ENCODE measurements around the gene IPP.

The IPP gene

GRCh38 chr1:45674478-45674877 is 76.0 kb downstream of the IPP start:
- no peaks in the 10 kb centered on the region for H3K27me3 ChIP-seq (ENCODE audit: control insufficient read depth, insufficient read depth, low read length)
- H3K9ac ChIP-seq: no peak overlapping the region
- H3K79me2 ChIP-seq: peaks cover 47% of the 10 kb centered on the region
- no peak overlapping the region for H3K4me3 ChIP-seq (ENCODE audit: low read depth, low read length)
- H2AFZ ChIP-seq: no peak overlapping the region
- no peaks in the 10 kb centered on the region for H3K9me3 ChIP-seq (ENCODE audit: control insufficient read depth, low read length)
- no peak overlapping the region for H3K27ac ChIP-seq
- no peak for TF ChIP-seq CTCF (IDR thresholded peaks at IDR 0.05)
- H3K4me2 ChIP-seq (ENCODE audit: low read length): no peak overlapping the region
- H3K36me3 ChIP-seq (ENCODE audit: control insufficient read depth, insufficient read depth, low read length): no peaks in the 10 kb centered on the region
- H3K4me1 ChIP-seq: peaks cover 5% of the 10 kb centered on the region

- TF ChIP-seq CTCF (IDR thresholded peaks at IDR 0.05): no peak
- Histone ChIP-seq H2AFZ (no peak overlapping the region), H3K27ac (no peak overlapping the region), H3K27me3 (ENCODE audit: control insufficient read depth, insufficient read depth, low read length) (no peaks in the 10 kb centered on the region), H3K4me3 (ENCODE audit: low read depth, low read length) (no peak overlapping the region), H3K4me2 (ENCODE audit: low read length) (no peak overlapping the region), H3K79me2 (peaks cover 52% of the 10 kb centered on the region), H3K4me1 (peaks cover 3% of the 10 kb centered on the region), H3K36me3 (ENCODE audit: control insufficient read depth, insufficient read depth, low read length) (no peaks in the 10 kb centered on the region), H3K9ac (no peak overlapping the region), H3K9me3 (ENCODE audit: control insufficient read depth, low read length) (no peaks in the 10 kb centered on the region)
These were observed 76.5 kb downstream of the IPP start for GRCh38 chr1:45673956-45674355.

GRCh38 chr1:45669859-45670655 is 80.4 kb downstream of the IPP start:
- Histone ChIP-seq H3K9me3 (ENCODE audit: control insufficient read depth, low read length) (no peaks in the 10 kb centered on the region), H3K36me3 (ENCODE audit: control insufficient read depth, insufficient read depth, low read length) (no peaks in the 10 kb centered on the region), H3K27me3 (ENCODE audit: control insufficient read depth, insufficient read depth, low read length) (no peaks in the 10 kb centered on the region), H3K9ac (no peak overlapping the region), H3K27ac (no peak overlapping the region), H3K79me2 (peaks cover 48% of the 10 kb centered on the region), H3K4me3 (ENCODE audit: low read depth, low read length) (no peak overlapping the region), H3K4me2 (ENCODE audit: low read length) (no peak overlapping the region), H3K4me1 (peaks cover 3% of the 10 kb centered on the region), H2AFZ (no peak overlapping the region)
- TF ChIP-seq CTCF (IDR thresholded peaks at IDR 0.05): no peak

GRCh38 chr1:45669379-45669778 is 81.1 kb downstream of the IPP start:
- Histone ChIP-seq H3K9me3 (ENCODE audit: control insufficient read depth, low read length) (no peaks in the 10 kb centered on the region), H3K27me3 (ENCODE audit: control insufficient read depth, insufficient read depth, low read length) (no peaks in the 10 kb centered on the region), H3K4me2 (ENCODE audit: low read length) (no peak overlapping the region), H3K27ac (no peak overlapping the region), H3K4me3 (ENCODE audit: low read depth, low read length) (no peak overlapping the region), H3K36me3 (ENCODE audit: control insufficient read depth, insufficient read depth, low read length) (no peaks in the 10 kb centered on the region), H3K4me1 (peaks cover 3% of the 10 kb centered on the region), H2AFZ (no peak overlapping the region), H3K79me2 (peaks cover 48% of the 10 kb centered on the region), H3K9ac (no peak overlapping the region)
- TF ChIP-seq CTCF (IDR thresholded peaks at IDR 0.05): no peak

GRCh38 chr1:45668526-45668925 is 81.9 kb downstream of the IPP start:
- Histone ChIP-seq H3K9me3 (ENCODE audit: control insufficient read depth, low read length) (no peaks in the 10 kb centered on the region), H3K79me2 (peaks cover 40% of the 10 kb centered on the region), H3K27me3 (ENCODE audit: control insufficient read depth, insufficient read depth, low read length) (no peaks in the 10 kb centered on the region), H2AFZ (no peak overlapping the region), H3K9ac (no peak overlapping the region), H3K36me3 (ENCODE audit: control insufficient read depth, insufficient read depth, low read length) (no peaks in the 10 kb centered on the region), H3K4me1 (peaks cover 3% of the 10 kb centered on the region), H3K27ac (no peak overlapping the region), H3K4me3 (ENCODE audit: low read depth, low read length) (no peak overlapping the region), H3K4me2 (ENCODE audit: low read length) (no peak overlapping the region)
- TF ChIP-seq CTCF (IDR thresholded peaks at IDR 0.05): no peak
